Measurements from ENCODE around the gene CNBD2. TPM values are rescaled to one million over a fixed set of nuclear protein-coding genes. Genes with fewer than 3 reads are reported as not detected.

The CNBD2 gene
- total RNA-seq, 4 donors from 2014 or later, result 2.8 to 5.3 (median 3.1) TPM; not detected in 1

- TF ChIP-seq CTCF (IDR thresholded peaks at IDR 0.05; ENCODE audit: low read depth), result no peak
These were observed 13.5 kb upstream of the CNBD2 start for GRCh38 chr20:35954907-35955251.

GRCh38 chr20:35956616-35957015, 11.8 kb upstream of the CNBD2 start:
- no peak for TF ChIP-seq CTCF (IDR thresholded peaks at IDR 0.05; ENCODE audit: low read depth)

GRCh38 chr20:35963878-35964277, 4.5 kb upstream of the CNBD2 start:
- TF ChIP-seq CTCF (IDR thresholded peaks at IDR 0.05; ENCODE audit: low read depth), result no peak

GRCh38 chr20:35968930-35969329, 540 bp downstream of the CNBD2 start:
- TF ChIP-seq CTCF (IDR thresholded peaks at IDR 0.05; ENCODE audit: low read depth), result no peak

- no peak for TF ChIP-seq CTCF (IDR thresholded peaks at IDR 0.05; ENCODE audit: low read depth)
These were observed 3.6 kb downstream of the CNBD2 start for GRCh38 chr20:35971981-35972380.

- no peak for TF ChIP-seq CTCF (IDR thresholded peaks at IDR 0.05; ENCODE audit: low read depth)
These were observed 4.1 kb downstream of the CNBD2 start for GRCh38 chr20:35972462-35972861.

GRCh38 chr20:35974256-35974655, 5.9 kb downstream of the CNBD2 start:
- TF ChIP-seq CTCF (IDR thresholded peaks at IDR 0.05; ENCODE audit: low read depth), result no peak
